Skeletal muscle tissue (tissue), 4 donors: ENCODE data around the gene TNIP1. TPM values are rescaled to one million over a fixed set of nuclear protein-coding genes. Genes with fewer than 3 reads are reported as not detected.

Experiments
- H3K27ac ChIP-seq: one replicate; pipeline ENCODE4 v1.7.0; 2013; ENCODE audit warnings: mild to moderate bottlenecking, low read depth, low read length, inconsistent platforms
- H3K27me3 ChIP-seq, 3 donors: one replicate each; pipeline ENCODE4 v1.7.0; 2013; ENCODE audit warnings: low read length in 3 of 3; ENCODE audit not compliant: control insufficient read depth in 3 of 3, insufficient read depth in 3 of 3
- H3K36me3 ChIP-seq, 3 donors: one replicate each; pipeline ENCODE4 v1.7.0; 2013; ENCODE audit warnings: low read length in 3 of 3; ENCODE audit not compliant: control insufficient read depth in 3 of 3, insufficient read depth in 3 of 3
- H3K4me1 ChIP-seq, 3 donors: one replicate each; pipeline ENCODE4 v1.7.0; 2013; ENCODE audit warnings: low read length in 3 of 3, mild to moderate bottlenecking in 3 of 3; ENCODE audit not compliant: control insufficient read depth in 3 of 3, insufficient read depth in 3 of 3
- H3K4me3 ChIP-seq, 3 donors: one replicate each; pipeline ENCODE4 v1.7.0; 2013; ENCODE audit warnings: low read length in 3 of 3
- H3K9ac ChIP-seq, 3 donors: one replicate each; pipeline ENCODE4 v1.7.0; 2013; ENCODE audit warnings: low read length in 3 of 3, mild to moderate bottlenecking in 3 of 3, moderate library complexity in 2 of 3, low read depth in 1 of 3
- H3K9me3 ChIP-seq, 3 donors: one replicate each; pipeline ENCODE4 v1.7.0; 2013; ENCODE audit warnings: low read length in 3 of 3; ENCODE audit not compliant: control insufficient read depth in 3 of 3
- total RNA-seq: library from RNA; depleted of rRNA; stranded (reverse); fragments of >200 nt; gene quantifications from one replicate; pipeline ENCODE4 v1.2.3, GENCODE V29; 2014
- donor health status: Osteomylitis.

The TNIP1 gene
- total RNA-seq, 1 donor from 2014 or later: 42.8 TPM

DNA sequence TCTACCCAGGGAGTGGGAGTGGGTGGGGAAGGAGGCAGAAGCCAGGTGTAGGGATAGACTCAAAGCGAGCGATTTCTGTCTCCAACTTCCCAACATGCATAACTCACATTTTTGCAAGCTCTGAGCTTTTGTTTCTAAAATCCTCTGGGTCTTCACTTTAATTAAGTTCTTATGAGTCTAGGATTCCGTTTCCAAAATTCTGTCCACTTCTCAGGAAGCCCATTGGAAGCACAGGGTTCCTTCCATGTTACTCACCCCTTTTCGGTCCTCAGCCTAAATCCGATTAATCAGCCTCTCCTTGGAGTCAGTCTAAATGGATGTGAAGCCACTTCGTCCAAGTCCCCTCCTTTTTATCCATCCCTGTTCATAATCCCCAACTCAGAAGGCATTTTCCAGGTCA is 59.1 kb downstream of the TNIP1 start:
- peak overlapping the region; percentile 87 for H3K27ac ChIP-seq
- peaks cover 7 to 19% (median 7%) of the 10 kb centered on the region in 3 donors for H3K36me3 ChIP-seq
- no peaks in the 10 kb centered on the region for H3K27me3 ChIP-seq
- peak overlapping the region; percentile 71 to 91 (median 82) for H3K4me3 ChIP-seq
- H3K4me1 ChIP-seq: peaks cover 64 to 71% (median 67%) of the 10 kb centered on the region in 3 donors
- peak overlapping the region; percentile 77 to 95 (median 84) for H3K9ac ChIP-seq
- no peaks in the 10 kb centered on the region for H3K9me3 ChIP-seq

DNA sequence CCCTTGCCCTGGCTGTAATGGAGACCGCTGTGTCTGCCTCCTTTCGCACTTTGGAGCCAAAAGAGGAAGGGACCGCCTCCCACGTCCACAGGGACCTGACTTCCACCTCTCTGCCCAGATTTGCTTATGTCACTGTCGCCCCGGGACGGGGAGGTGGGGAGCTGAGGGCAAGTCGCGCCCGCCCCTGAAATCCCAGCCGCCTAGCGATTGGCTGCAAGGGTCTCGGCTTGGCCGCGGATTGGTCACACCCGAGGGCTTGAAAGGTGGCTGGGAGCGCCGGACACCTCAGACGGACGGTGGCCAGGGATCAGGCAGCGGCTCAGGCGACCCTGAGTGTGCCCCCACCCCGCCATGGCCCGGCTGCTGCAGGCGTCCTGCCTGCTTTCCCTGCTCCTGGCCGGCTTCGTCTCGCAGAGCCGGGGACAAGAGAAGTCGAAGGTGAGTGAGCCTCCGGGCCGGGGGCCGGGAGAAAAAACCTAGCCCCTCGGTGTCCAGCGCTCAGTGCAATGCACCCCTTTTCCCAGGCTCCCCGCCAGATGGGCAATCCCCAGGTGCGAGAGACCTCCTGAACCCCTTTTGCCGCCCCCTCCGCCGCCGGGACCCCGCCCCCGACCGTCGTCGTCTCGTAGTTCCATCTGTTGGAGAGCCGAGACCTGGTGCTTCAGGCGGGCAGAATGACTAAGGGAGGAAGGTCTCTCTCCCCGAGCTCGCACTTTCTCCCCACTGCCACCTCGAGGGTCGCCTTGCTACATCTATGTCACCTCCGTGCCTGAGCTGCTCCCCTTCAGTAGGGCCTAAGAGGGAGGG is 60.3 kb downstream of the TNIP1 start, which contains the start of gene GPX3:
Gene GPX3 (plus strand): TSS at position 288 of the 807 bp plus-strand sequence. CDS start 64 bp downstream, at position 352.
- Histone ChIP-seq H3K4me3 (peak within 1 kb of the TSS; percentile 71 to 91 (median 82)), H3K27ac (peak within 1 kb of the TSS; percentile 87), H3K9me3 (no peaks in the 10 kb centered on the region), H3K4me1 (peaks cover 51 to 59% (median 54%) of the 10 kb centered on the region in 3 donors), H3K9ac (peak within 1 kb of the TSS; percentile 77 to 95 (median 84)), H3K27me3 (no peaks in the 10 kb centered on the region), H3K36me3 (peaks cover 0 to 8% (median 7%) of the 10 kb centered on the region in 3 donors)

DNA sequence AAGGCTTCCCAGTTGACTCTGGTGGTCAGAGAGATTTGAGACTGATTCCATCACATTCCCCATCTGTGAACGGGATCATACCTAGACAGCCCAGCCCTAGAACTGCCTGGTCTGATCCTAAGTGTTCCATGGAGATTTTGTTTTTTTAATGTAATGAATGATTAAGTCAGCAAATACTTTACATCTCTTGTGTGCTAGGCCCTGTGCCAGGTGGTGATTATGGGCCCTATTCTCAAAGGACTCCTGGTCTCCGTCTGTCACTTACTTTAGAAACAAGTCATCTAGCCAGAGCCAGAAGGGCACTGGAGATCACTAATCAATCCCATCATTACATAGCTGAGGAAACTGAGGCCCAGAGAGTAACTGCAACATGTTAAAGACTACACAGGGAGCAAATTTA is 61.5 kb downstream of the TNIP1 start:
- Histone ChIP-seq H3K9me3 (no peaks in the 10 kb centered on the region), H3K9ac (no peak overlapping the region), H3K4me3 (no peak overlapping the region), H3K27me3 (no peaks in the 10 kb centered on the region), H3K27ac (no peak overlapping the region), H3K4me1 (peaks cover 40 to 50% (median 49%) of the 10 kb centered on the region in 3 donors), H3K36me3 (peaks cover 0 to 2% (median 0%) of the 10 kb centered on the region in 3 donors)

DNA sequence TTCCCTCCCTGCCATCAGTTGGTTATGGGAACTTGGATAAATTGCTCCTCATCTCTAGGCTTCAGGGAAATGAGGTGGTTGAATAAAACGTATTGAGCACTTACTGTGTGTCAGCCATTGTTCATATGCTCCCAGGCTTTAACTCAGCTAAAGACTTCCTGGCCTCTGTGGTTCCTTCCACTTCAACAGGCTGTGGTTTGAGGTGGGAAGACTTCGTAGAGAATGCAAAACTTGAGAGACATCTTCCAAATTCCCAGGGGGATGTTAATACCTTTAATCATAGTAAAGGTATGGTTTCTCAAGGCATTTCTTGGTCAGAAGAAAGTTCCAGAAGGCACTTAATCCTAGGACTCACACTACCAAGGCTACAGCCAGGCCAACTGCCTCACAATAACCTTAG is 62.0 kb downstream of the TNIP1 start:
- peaks cover 0 to 2% (median 0%) of the 10 kb centered on the region in 3 donors for H3K36me3 ChIP-seq
- H3K27ac ChIP-seq: no peak overlapping the region
- H3K9me3 ChIP-seq: no peaks in the 10 kb centered on the region
- H3K4me3 ChIP-seq: no peak overlapping the region
- peaks cover 35 to 45% (median 44%) of the 10 kb centered on the region in 3 donors for H3K4me1 ChIP-seq
- no peak overlapping the region for H3K9ac ChIP-seq
- H3K27me3 ChIP-seq: no peaks in the 10 kb centered on the region

DNA sequence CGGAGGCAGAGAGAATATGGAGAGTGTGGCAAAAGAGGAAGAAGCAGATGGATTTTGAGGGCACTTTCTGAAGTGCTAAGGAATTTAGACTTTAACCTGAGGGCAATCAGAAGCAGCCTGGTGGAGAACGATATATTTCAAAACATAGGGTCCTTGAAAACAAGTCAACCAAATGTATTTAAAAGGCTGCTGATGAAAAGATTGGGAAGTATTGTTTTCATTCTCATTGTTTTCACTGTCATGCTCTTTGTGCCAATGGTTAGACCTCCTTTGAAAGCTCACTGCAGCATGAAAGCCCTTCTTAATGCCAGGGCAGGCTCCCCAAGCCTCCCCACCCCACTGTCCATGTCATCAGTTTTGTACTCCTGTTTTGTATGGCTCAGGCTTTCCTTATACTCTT is 62.9 kb downstream of the TNIP1 start:
- Histone ChIP-seq H3K27ac (no peak overlapping the region), H3K4me3 (no peak overlapping the region), H3K9ac (no peak overlapping the region), H3K27me3 (no peaks in the 10 kb centered on the region), H3K4me1 (peaks cover 26 to 36% (median 35%) of the 10 kb centered on the region in 3 donors), H3K9me3 (no peaks in the 10 kb centered on the region), H3K36me3 (no peaks in the 10 kb centered on the region)

DNA sequence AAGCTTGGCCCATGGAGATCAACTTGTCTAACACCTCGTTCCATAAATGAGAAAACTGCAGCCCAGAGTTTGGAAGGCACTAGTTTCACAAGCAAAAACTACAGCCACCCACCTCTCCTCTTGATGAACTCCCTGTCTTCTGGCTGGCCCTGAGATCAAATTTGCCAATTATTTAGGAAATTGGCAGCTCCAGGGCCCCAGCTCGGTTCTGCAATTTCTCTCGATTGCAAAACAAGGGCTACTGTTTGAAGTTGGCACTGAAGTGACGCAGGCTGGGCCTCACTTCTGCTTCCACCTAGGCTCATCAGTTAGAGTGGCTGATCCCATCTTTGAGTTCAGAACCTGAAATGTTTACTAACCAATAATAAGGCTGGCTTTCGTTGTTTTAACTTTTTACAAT is 64.1 kb downstream of the TNIP1 start:
- H3K27ac ChIP-seq: no peak overlapping the region
- H3K27me3 ChIP-seq: no peaks in the 10 kb centered on the region
- H3K9me3 ChIP-seq: no peaks in the 10 kb centered on the region
- H3K4me3 ChIP-seq: no peak overlapping the region
- no peak overlapping the region for H3K9ac ChIP-seq
- H3K36me3 ChIP-seq: no peaks in the 10 kb centered on the region
- peaks cover 15 to 24% (median 23%) of the 10 kb centered on the region in 3 donors for H3K4me1 ChIP-seq

DNA sequence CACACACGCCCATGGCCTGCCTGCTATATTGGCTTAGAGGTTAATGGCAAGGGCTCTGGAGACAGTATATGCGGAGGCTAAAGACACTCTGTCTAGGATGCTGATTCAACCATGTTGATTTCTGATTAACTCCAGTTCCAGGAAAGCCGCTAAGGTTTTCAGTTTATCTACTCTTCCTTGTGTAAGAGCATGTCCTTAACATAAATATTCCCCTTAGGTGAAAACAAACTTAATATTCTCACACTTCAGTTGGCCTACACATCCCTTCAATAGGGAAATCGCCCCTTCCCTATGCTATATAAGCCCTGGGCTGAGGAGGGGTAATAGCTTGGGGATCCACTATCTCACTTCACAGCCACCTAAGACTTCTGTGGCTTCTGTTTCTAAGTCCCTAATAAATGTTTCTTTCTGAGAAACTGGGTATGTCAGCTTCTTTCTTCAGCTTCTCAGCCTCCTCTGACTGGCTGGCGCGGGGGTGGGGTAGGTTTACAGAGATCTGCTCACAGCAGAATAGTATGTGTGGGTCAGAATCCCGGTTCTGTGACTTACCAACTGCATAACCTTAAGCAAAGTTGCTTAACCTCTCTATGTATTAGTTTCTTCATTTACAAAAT is 64.8 kb downstream of the TNIP1 start:
- no peaks in the 10 kb centered on the region for H3K36me3 ChIP-seq
- H3K4me3 ChIP-seq: no peak overlapping the region
- H3K4me1 ChIP-seq: peaks cover 10 to 18% (median 17%) of the 10 kb centered on the region in 3 donors
- H3K27me3 ChIP-seq: no peaks in the 10 kb centered on the region
- no peak overlapping the region for H3K9ac ChIP-seq
- no peak overlapping the region for H3K27ac ChIP-seq
- H3K9me3 ChIP-seq: no peaks in the 10 kb centered on the region

DNA sequence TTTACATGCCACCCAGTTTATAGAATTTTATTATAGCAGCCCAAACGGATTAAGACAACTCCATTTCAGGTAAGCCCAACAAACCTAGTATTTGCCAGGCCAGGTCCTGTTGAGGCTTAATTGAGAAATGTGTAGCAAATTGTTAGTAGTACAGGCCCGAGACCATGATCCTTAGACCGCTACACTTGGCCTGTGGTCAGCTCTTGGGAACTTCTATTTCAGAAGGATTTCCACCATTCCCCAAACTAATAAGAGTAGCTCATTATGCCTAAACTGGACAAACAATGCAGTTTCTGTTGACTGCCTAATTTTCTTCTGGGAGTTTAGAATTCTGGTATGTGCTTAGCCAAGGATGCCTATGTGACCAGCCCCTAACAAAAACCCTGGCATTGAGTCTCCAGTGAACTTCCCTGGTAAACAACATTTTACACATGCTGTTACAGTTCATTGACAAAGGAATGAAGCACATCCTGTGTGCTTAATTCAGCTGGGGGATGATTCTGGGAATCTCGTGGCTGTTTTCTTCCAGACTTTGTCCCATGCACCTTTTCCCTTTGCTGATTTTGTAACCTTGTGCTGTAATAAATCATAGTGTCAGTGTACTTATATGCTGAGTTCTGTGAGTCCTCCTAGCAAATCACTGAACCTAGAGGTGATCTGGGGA is 66.0 kb downstream of the TNIP1 start:
- Histone ChIP-seq H3K9ac (no peak overlapping the region), H3K4me3 (no peak overlapping the region), H3K4me1 (peaks cover under 1 to 10% (median 10%) of the 10 kb centered on the region in 3 donors), H3K9me3 (no peaks in the 10 kb centered on the region), H3K27ac (no peak overlapping the region), H3K36me3 (no peaks in the 10 kb centered on the region), H3K27me3 (no peaks in the 10 kb centered on the region)

DNA sequence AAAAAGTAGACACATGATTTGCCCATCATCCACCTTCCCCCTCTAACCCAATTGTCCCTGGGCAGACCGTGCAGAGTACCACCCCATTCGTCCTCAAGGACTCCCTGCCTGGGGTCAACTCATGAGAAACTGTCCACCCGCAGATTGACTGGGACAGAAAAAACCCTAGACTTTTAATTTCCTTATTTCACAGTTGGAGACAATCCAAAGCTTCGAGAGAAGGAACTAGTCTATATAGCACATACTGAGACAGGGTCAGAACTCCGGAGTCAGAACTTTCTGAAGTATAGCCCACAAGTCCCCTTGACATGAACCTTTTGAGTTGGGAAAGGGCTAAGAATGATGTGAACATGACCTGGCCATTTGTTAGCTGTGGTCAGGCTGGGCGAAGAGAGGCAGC is 68.0 kb downstream of the TNIP1 start:
- H3K4me3 ChIP-seq: no peak overlapping the region
- H3K9ac ChIP-seq: no peak overlapping the region
- H3K4me1 ChIP-seq: peaks cover 0 to 11% (median 6%) of the 10 kb centered on the region in 3 donors
- no peaks in the 10 kb centered on the region for H3K9me3 ChIP-seq
- H3K27ac ChIP-seq: no peak overlapping the region
- H3K36me3 ChIP-seq: no peaks in the 10 kb centered on the region
- no peaks in the 10 kb centered on the region for H3K27me3 ChIP-seq
